K562 (cell line): ENCODE results near the gene URGCP. TPM values are rescaled to one million over a fixed set of nuclear protein-coding genes. Genes with fewer than 3 reads are reported as not detected.

Experiments used
- ATF3 ChIP-seq, 2 experiments: fragments of 450-650 bp in 1 of 2; sonication (generic) in 1 of 2; formaldehyde crosslinking in 1 of 2; IDR thresholded peaks in 1 of 2; conservative IDR thresholded peaks in 1 of 2; 2 replicates each; pipeline versions ENCODE4 v1.6.1 to v1.8.1; 2016 to 2023; ENCODE audit warnings: mild to moderate bottlenecking in 2 of 2, moderate library complexity in 2 of 2, inconsistent platforms in 1 of 2, missing genetic modification reagents in 1 of 2
- ID3 ChIP-seq, 2 experiments: fragments of 250-450 bp in 1 of 2; fragments of 450-650 bp in 1 of 2; sonication (Bioruptor Pico) in 1 of 2; IDR thresholded peaks; 2 replicates each; pipeline versions ENCODE4 v1.6.1 to v1.8.0; 2016 to 2021; ENCODE audit warnings: mild to moderate bottlenecking in 2 of 2, moderate library complexity in 2 of 2, missing compliant biosample characterization in 1 of 2, missing genetic modification characterization in 1 of 2
- MGA ChIP-seq: fragments of 450-650 bp; IDR thresholded peaks from 2 replicates; pipeline ENCODE4 v1.6.1; 2016; ENCODE audit warnings: mild to moderate bottlenecking, moderate library complexity
- SMAD4 ChIP-seq: fragments of 250-450 bp; sonication (Bioruptor Pico); conservative IDR thresholded peaks from 2 replicates; pipeline ENCODE4 v1.8.0; 2021; ENCODE audit warnings: inconsistent platforms, mild to moderate bottlenecking, moderate library complexity
- SUPT5H ChIP-seq: fragments of 450-650 bp; IDR thresholded peaks from 2 replicates; pipeline ENCODE4 v1.6.1; 2016
- polyA plus RNA-seq, 8 experiments: library from polyadenylated mRNA; depleted of rRNA in 4 of 8; stranded (reverse) in 5 of 8; unstranded in 3 of 8; fragments of >200 nt; fragmentation: Nextera tagmentation in 2 of 8; fragmentation: Illumina TruSeq in 1 of 8; extraction: Ambion mirVana in 2 of 8; extraction: Trizol in 1 of 8; gene quantifications; 2 replicates each; pipeline versions ENCODE4 v1.2.1 to v1.2.3, GENCODE V29; 2011 to 2014; ENCODE audit warnings: inconsistent platforms in 1 of 8, missing spikeins in 1 of 8
- total RNA-seq, 7 experiments: library from RNA; depleted of rRNA in 6 of 7; stranded (reverse); fragments of >200 nt in 6 of 7; fragmentation: Illumina TruSeq in 2 of 7; extraction: Trizol in 2 of 7; gene quantifications; 2 replicates each; pipeline versions ENCODE4 v1.2.1 to v1.2.3, GENCODE V29; 2011 to 2021; ENCODE audit warnings: low replicate concordance in 1 of 7

Gene URGCP
- total and polyA plus RNA-seq, 9 of the 15 experiments (the other 6 are each of a cell fraction or from before 2014, with no cell fraction given) = 1.7 to 25.8 (median 12.5) TPM

GRCh38 chr7:43869867-43870240 lies 36.5 kb downstream of the URGCP start (continued):
- TF ChIP-seq MGA = peak; percentile 40; the same call in 1 of the 2 replicates
- TF ChIP-seq ID3 (CRISPR knock-in tag; IDR thresholded peaks at IDR 0.05) = no peak
- TF ChIP-seq ID3 (tag; IDR thresholded peaks at IDR 0.05) = no peak
- peak; percentile 30; the same call in 1 of the 2 replicates for TF ChIP-seq SMAD4
- TF ChIP-seq SUPT5H = no peak
- peak; percentile 80 for TF ChIP-seq ATF3 (IDR thresholded peaks at IDR 0.05)
- no peak for TF ChIP-seq ATF3 (CRISPR knock-in tag; conservative IDR thresholded peaks at IDR 0.05)
